GM23248 (cell line): ENCODE data around the gene SMOC2.

ENCODE experiments used
- EZH2 ChIP-seq: fragments of 200-600 bp; sonication (generic); IDR thresholded peaks from 2 replicates; pipeline ENCODE4 v1.6.1; 2018; ENCODE audit warnings: antibody characterized with exemption, mild to moderate bottlenecking; ENCODE audit not compliant: insufficient read depth, poor library complexity, severe bottlenecking
- EZH2phosphoT487 ChIP-seq: fragments of 200-600 bp; sonication (generic); IDR thresholded peaks from 2 replicates; pipeline ENCODE4 v1.6.1; 2018; ENCODE audit warnings: antibody characterized with exemption, moderate library complexity, mild to moderate bottlenecking, low read depth; ENCODE audit not compliant: insufficient read depth

DNA sequence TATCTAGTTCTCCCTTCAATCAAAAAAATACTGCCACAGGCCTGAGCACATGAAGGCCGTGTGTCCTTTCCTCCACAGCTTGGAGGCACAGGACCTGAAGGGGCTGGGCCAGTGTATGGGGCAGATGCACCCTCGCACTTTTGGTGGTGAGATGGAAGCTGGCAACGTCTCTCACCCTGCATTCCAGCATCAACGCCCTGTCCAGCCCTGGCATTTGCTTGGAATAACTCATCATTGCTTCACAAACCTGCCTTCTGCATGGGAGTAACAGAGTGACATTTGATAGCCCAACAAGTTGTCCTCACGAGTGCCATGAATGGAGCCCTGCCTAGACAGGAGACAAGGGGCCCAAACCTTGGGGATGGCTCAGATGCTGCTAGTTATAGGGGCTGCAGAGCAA, 257.9 kb downstream of the SMOC2 start:
- TF ChIP-seq EZH2 = no peak
- no peak for TF ChIP-seq EZH2phosphoT487
